HL-60 (cell line): ENCODE results near the gene DNPH1.

ENCODE experiments used
- POLR2AphosphoS5 ChIP-seq: IDR thresholded peaks from 2 replicates; pipeline ENCODE4 v1.6.1; 2012; ENCODE audit warnings: low read depth
- TF ChIP-seq, protein P1 (sequence below): IDR thresholded peaks from one replicate; pipeline ENCODE4 v1.5.1; 2011; ENCODE audit warnings: low read length, control low read depth, inconsistent platforms; ENCODE audit not compliant: insufficient read depth

DNA sequence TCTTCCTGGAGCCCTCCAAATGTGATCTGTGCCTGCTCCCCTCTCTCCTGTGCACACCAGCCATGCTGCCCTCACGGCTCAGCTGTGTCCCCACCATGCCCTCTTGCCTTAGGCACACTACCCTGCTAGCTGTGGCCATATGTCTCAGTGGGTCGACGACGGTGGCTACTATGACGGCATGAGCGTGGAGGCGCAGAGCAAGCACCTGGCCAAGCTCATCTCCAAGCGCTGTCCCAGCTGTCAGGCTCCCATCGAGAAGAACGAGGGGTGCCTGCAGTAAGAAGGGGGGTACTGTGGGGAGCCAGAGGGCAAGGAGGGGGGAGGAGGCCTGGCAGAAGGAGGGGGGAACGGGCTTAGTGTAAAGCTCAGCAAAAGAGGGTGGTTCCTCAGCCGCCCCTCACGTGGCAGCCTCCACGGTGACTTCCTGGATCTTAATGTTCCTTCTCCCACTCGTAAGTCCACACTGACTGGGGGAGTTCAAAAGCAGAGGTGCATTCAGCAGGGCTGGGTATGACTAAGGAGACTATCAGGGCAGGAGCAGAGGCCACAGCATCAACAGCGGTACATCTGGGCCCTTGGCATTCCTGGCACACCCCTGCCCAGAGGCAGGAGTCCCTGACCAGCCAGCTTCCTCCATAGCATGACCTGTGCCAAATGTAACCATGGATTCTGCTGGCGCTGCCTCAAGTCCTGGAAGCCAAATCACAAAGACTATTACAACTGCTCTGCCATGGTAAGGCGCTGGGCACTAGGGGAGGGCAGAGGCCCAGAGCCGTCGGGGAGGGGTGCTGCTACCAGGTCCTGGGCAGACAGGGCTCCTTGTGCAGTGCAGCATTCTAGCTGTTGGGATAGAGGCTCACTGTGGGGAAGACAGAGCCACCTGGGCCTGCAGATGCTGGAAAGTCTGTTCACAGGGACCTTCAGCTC, 8.0 kb downstream of the DNPH1 start:
- TF ChIP-seq, protein P1, sequence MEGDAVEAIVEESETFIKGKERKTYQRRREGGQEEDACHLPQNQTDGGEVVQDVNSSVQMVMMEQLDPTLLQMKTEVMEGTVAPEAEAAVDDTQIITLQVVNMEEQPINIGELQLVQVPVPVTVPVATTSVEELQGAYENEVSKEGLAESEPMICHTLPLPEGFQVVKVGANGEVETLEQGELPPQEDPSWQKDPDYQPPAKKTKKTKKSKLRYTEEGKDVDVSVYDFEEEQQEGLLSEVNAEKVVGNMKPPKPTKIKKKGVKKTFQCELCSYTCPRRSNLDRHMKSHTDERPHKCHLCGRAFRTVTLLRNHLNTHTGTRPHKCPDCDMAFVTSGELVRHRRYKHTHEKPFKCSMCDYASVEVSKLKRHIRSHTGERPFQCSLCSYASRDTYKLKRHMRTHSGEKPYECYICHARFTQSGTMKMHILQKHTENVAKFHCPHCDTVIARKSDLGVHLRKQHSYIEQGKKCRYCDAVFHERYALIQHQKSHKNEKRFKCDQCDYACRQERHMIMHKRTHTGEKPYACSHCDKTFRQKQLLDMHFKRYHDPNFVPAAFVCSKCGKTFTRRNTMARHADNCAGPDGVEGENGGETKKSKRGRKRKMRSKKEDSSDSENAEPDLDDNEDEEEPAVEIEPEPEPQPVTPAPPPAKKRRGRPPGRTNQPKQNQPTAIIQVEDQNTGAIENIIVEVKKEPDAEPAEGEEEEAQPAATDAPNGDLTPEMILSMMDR = no peak
- peak; percentile 32; the same call in 1 of the 2 replicates for TF ChIP-seq POLR2AphosphoS5
